BJ (cell line): ENCODE results near the gene PCED1B. TPM values are rescaled to one million over a fixed set of nuclear protein-coding genes. Genes with fewer than 3 reads are reported as not detected.

ENCODE experiments used
- CTCF ChIA-PET: fragments of 350-600 bp; formaldehyde crosslinking; extraction: SDS; loops from one replicate; lab custom pipeline; 2021; ENCODE audit warnings: antibody characterized with exemption, inconsistent platforms; lab: Yijun Ruan, JAX
- POLR2A ChIA-PET: fragments of 300-600 bp; sonication (Branson Sonifier 250); formaldehyde crosslinking; extraction: SDS; loops from one replicate; lab custom pipeline; 2021; ENCODE audit warnings: antibody characterized with exemption; lab: Charles Lee
- DNase-seq: peaks from one replicate; pipeline ENCODE4 v3.0.0-alpha.2; 2011; ENCODE audit warnings: low read depth
- H3K27me3 ChIP-seq: 2 replicates; pipeline ENCODE4 v1.6.0; 2011; ENCODE audit warnings: low read length; ENCODE audit not compliant: control insufficient read depth, insufficient read depth
- H3K36me3 ChIP-seq: 2 replicates; pipeline ENCODE4 v1.5.1; 2011; ENCODE audit warnings: low read length; ENCODE audit not compliant: control insufficient read depth, insufficient read depth
- H3K4me3 ChIP-seq: 2 replicates; pipeline ENCODE4 v1.5.1; 2011; ENCODE audit warnings: low read depth, mild to moderate bottlenecking, control low read depth, low read length
- CTCF ChIP-seq: IDR thresholded peaks from 2 replicates; pipeline ENCODE4 v1.5.1; 2011; ENCODE audit warnings: low read depth, mild to moderate bottlenecking, control low read depth, inconsistent platforms, low read length, moderate library complexity; ENCODE audit not compliant: insufficient read depth
- polyA plus RNA-seq: library from polyadenylated mRNA; depleted of rRNA; stranded (reverse); fragments of >200 nt; gene quantifications from 2 replicates; pipeline ENCODE4 v1.2.3, GENCODE V29; 2011

The PCED1B gene
- polyA plus RNA-seq, 1 experiment = 7.8 TPM

GRCh38 chr12:47110011-47110541 lies 30.7 kb downstream of the PCED1B start:
- no peak for TF ChIP-seq CTCF
- CTCF ChIA-PET = no interaction called here
- Histone ChIP-seq H3K36me3 (0 out of 2 replicates have a peak, but pooled peaks cover 2% of the 10 kb centered on the region), H3K4me3 (no peak overlapping the region), H3K27me3 (no peaks in the 10 kb centered on the region)
- POLR2A ChIA-PET = no interaction called here
- no peak for DNase-seq

DNA sequence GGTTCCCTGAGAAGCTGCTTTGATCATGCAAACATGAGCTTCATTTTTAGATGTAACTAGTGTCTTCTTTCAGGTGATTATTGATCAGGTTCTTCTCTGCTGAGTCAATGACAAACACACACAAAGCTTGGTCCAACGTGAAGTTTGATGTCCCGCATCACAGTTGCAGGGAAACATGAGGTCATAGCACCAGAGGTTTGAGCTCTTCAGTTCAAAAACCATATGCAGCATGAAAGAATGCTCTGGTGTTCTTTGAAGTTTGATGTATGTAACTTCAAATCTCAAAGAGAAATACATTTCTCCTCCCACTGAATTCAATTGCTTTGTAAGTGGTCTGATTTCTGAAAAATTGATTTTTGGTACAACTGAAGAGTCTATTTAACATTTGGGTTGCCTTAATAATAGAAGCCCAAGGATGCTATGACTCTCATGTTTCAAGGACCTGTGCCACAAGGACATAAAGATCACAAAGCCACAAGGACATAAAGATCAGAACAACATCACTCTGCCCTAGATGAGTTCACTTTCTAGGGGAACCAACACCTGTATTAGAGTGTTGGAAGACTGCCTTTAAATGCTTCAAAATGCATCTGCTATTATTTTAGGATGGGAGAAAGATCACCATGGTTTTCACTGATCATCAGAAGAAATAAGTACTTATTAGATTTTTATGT lies 31.4 kb downstream of the PCED1B start:
- no peak for TF ChIP-seq CTCF
- CTCF ChIA-PET = no interaction called here
- no peak overlapping the region for H3K4me3 ChIP-seq
- 0 out of 2 replicates have a peak, but pooled peaks cover 2% of the 10 kb centered on the region for H3K36me3 ChIP-seq
- no peak for DNase-seq
- H3K27me3 ChIP-seq = no peaks in the 10 kb centered on the region
- POLR2A ChIA-PET = no interaction called here

DNA sequence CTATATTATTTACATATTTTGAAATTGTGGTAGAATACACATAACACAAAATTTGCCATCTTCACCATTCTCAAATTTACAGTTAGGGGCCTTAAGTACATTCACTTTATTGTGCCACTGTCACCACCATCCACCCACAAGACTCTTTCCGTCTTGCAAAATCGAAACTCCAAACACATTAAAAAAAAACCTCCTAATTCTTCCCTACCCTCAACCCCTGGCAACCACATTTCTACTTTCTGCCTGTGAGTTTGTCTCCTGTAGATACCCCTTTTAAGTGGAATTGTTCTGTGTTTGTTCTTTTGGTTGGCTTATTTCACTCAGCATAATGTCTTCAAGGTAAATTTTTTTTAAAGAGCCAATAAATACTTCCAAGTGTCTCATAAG lies 32.0 kb downstream of the PCED1B start:
- Histone ChIP-seq H3K27me3 (no peaks in the 10 kb centered on the region), H3K36me3 (0 out of 2 replicates have a peak, but pooled peaks cover 2% of the 10 kb centered on the region), H3K4me3 (no peak overlapping the region)
- ChIA-PET CTCF (interaction anchor here (0.6 kb wide), 1 partner anchor 10 kb away, joined by 3 read pairs; no protein-coding TSS in a partner anchor), POLR2A (no interaction called here)
- TF ChIP-seq CTCF = no peak
- no peak for DNase-seq

DNA sequence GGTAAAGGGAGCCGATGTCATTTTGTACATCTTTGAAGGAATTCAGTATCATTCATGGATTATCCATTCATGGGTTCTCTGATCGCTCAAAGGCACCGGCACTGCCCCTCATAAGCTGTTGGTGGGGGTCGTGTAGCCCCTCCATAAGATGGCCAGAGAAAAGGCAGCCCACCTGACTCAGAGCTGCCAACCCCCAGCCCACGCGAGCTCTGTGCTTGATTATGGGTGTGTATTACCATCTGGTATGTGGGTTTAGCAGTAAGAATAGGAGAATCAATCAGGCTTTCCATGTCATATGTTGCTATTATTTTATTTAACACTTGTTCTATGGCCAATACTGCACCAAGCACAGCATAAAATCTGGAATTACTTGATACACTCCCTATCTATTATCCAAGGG lies 32.4 kb downstream of the PCED1B start:
- Histone ChIP-seq H3K4me3 (no peak overlapping the region), H3K36me3 (0 out of 2 replicates have a peak, but pooled peaks cover 2% of the 10 kb centered on the region), H3K27me3 (no peaks in the 10 kb centered on the region)
- ChIA-PET CTCF (interaction anchor here (0.6 kb wide), 2 partner anchors 10 to 33 kb away, joined by 3 read pairs; no protein-coding TSS in a partner anchor), POLR2A (no interaction called here)
- DNase-seq = no peak
- TF ChIP-seq CTCF = no peak

GRCh38 chr12:47112679-47113078 lies 33.3 kb downstream of the PCED1B start:
- no peaks in the 10 kb centered on the region for H3K27me3 ChIP-seq
- ChIA-PET CTCF (interaction anchor here (0.6 kb wide), 1 partner anchor 32 kb away, joined by 3 read pairs; no protein-coding TSS in a partner anchor), POLR2A (no interaction called here)
- DNase-seq = no peak
- 0 out of 2 replicates have a peak, but pooled peaks cover 2% of the 10 kb centered on the region for H3K36me3 ChIP-seq
- TF ChIP-seq CTCF = no peak
- no peak overlapping the region for H3K4me3 ChIP-seq
